PC-9 (cell line): Measurements from ENCODE around the gene GJA8. TPM values are rescaled to one million over a fixed set of nuclear protein-coding genes. Genes with fewer than 3 reads are reported as not detected.
"Not testable (repeated sequence)": the region's sequence is repeated elsewhere in the genome, so short reads cannot be mapped to it uniquely, and the experiment has no call there.

Experiments used
- BruUV-seq: library from RNA; stranded (reverse); fragments of 400-500 nt; replicated peaks from 2 replicates; lab custom pipeline; 2021; lab: Mats Ljungman, UMichigan
- CTCF ChIA-PET: fragments of 300-600 bp; sonication (Branson Sonifier 250); formaldehyde crosslinking; loops from one replicate; lab custom pipeline; 2022; ENCODE audit warnings: antibody characterized with exemption; lab: Charles Lee
- POLR2A ChIA-PET: fragments of 300-600 bp; sonication (Branson Sonifier 250); formaldehyde crosslinking; loops from one replicate; lab custom pipeline; 2022; ENCODE audit warnings: antibody characterized with exemption; ENCODE audit not compliant: unreplicated experiment; lab: Charles Lee
- DNase-seq, 2 experiments: peaks; one replicate each; pipeline versions ENCODE4 v3.0.0 to v3.0.0-alpha.2; 2015 to 2022; ENCODE audit warnings: mixed read lengths in 1 of 2
- H2AFZ ChIP-seq: fragments of 200-600 bp; sonication (generic); 2 replicates; pipeline ENCODE4 v1.8.1; 2017; ENCODE audit warnings: antibody characterized with exemption
- H3F3A ChIP-seq: fragments of 200-600 bp; sonication (generic); 2 replicates; pipeline ENCODE4 v1.8.1; 2017; ENCODE audit warnings: antibody characterized with exemption, mild to moderate bottlenecking, low read depth; ENCODE audit not compliant: insufficient read depth
- H3K27ac ChIP-seq: fragments of 200-600 bp; sonication (generic); 2 replicates; pipeline ENCODE4 v1.6.1; 2016; ENCODE audit warnings: mixed run types
- H3K27me3 ChIP-seq: fragments of 200-600 bp; sonication (generic); 2 replicates; pipeline ENCODE4 v1.6.1; 2016; ENCODE audit warnings: low read depth, mixed run types; ENCODE audit not compliant: insufficient read depth
- H3K36me3 ChIP-seq: fragments of 200-600 bp; sonication (generic); 2 replicates; pipeline ENCODE4 v1.6.1; 2016; ENCODE audit warnings: low read depth, mixed run types
- H3K4me1 ChIP-seq: fragments of 200-600 bp; sonication (generic); replicated peaks from 2 replicates; pipeline ENCODE4 v1.6.1; 2016; ENCODE audit warnings: mixed run types; ENCODE audit not compliant: insufficient read depth
- H3K4me2 ChIP-seq: fragments of 200-600 bp; sonication (generic); 2 replicates; pipeline ENCODE4 v1.6.1; 2017; ENCODE audit warnings: mixed run types
- H3K4me3 ChIP-seq: fragments of 200-600 bp; sonication (generic); 2 replicates; pipeline ENCODE4 v1.6.1; 2016; ENCODE audit warnings: mixed run types
- H3K79me2 ChIP-seq: fragments of 200-600 bp; sonication (generic); 2 replicates; pipeline ENCODE4 v1.6.1; 2017; ENCODE audit warnings: low read depth, mixed run types
- H3K9me2 ChIP-seq: fragments of 200-600 bp; sonication (generic); 2 replicates; pipeline ENCODE4 v1.8.1; 2017; ENCODE audit warnings: mild to moderate bottlenecking; ENCODE audit not compliant: insufficient read depth
- H3K9me3 ChIP-seq: fragments of 200-600 bp; sonication (generic); 2 replicates; pipeline ENCODE4 v1.8.1; 2016; ENCODE audit warnings: low read depth; ENCODE audit not compliant: insufficient read depth
- H4K20me1 ChIP-seq: fragments of 200-600 bp; sonication (generic); 2 replicates; pipeline ENCODE4 v1.8.1; 2017; ENCODE audit not compliant: insufficient read depth
- CTCF ChIP-seq: fragments of 200-600 bp; sonication (generic); conservative IDR thresholded peaks from 2 replicates; pipeline ENCODE4 v1.6.1; 2017; ENCODE audit warnings: mixed run types, antibody characterized with exemption, mild to moderate bottlenecking, moderate library complexity
- EZH2 ChIP-seq: fragments of 200-600 bp; sonication (generic); IDR thresholded peaks from 2 replicates; pipeline ENCODE4 v1.8.0; 2017; ENCODE audit warnings: antibody characterized with exemption, low read depth
- intact Hi-C: fragments of 100-400 bp; cut with micrococcal nuclease; formaldehyde crosslinking; loops from one replicate; pipeline ENCODE4 v1.10.0; 2022; ENCODE audit not compliant: unreplicated experiment
- total RNA-seq: library from RNA; stranded (reverse); gene quantifications from 2 replicates; pipeline ENCODE4 v1.2.3, GENCODE V29; 2021

GJA8 gene
- total RNA-seq, 1 experiment from 2014 or later, result not detected

GRCh38 chr1:147913362-147913942, 10.9 kb downstream of the GJA8 start:
- Histone ChIP-seq H3K79me2 (no peaks in the 10 kb centered on the region), H3K9me2 (no peaks in the 10 kb centered on the region), H3F3A (no peaks in the 10 kb centered on the region), H4K20me1 (no peaks in the 10 kb centered on the region), H3K27ac (no peak overlapping the region), H3K4me1 (no peaks in the 10 kb centered on the region), H3K27me3 (no peaks in the 10 kb centered on the region), H2AFZ (no peak overlapping the region), H3K4me2 (no peak overlapping the region), H3K4me3 (no peak overlapping the region), H3K9me3 (no peaks in the 10 kb centered on the region), H3K36me3 (no peaks in the 10 kb centered on the region)
- ChIA-PET POLR2A (no interaction called here), CTCF (no interaction called here)
- intact Hi-C loops, result no loop called here
- no peak for TF ChIP-seq CTCF
- no peak for TF ChIP-seq EZH2
- DNase-seq, result no peak
- BruUV-seq, result no TSS peak

GRCh38 chr1:147919896-147920295, 17.3 kb downstream of the GJA8 start:
- Histone ChIP-seq H3K27ac (no peak overlapping the region), H3F3A (no peaks in the 10 kb centered on the region), H3K9me2 (no peaks in the 10 kb centered on the region), H2AFZ (no peak overlapping the region), H3K36me3 (no peaks in the 10 kb centered on the region), H3K27me3 (no peaks in the 10 kb centered on the region), H3K4me1 (no peaks in the 10 kb centered on the region), H3K9me3 (no peaks in the 10 kb centered on the region), H3K4me2 (no peak overlapping the region), H4K20me1 (no peaks in the 10 kb centered on the region), H3K4me3 (no peak overlapping the region), H3K79me2 (no peaks in the 10 kb centered on the region)
- DNase-seq, result no peak
- ChIA-PET CTCF (no interaction called here), POLR2A (no interaction called here)
- intact Hi-C loops, result no loop called here
- no TSS peak for BruUV-seq
- TF ChIP-seq EZH2 (no peak), CTCF (no peak)

GRCh38 chr1:147924813-147925212, 22.2 kb downstream of the GJA8 start:
- Histone ChIP-seq H2AFZ (no peak overlapping the region), H3K9me2 (no peaks in the 10 kb centered on the region), H3K4me3 (no peak overlapping the region), H3K27me3 (no peaks in the 10 kb centered on the region), H3K79me2 (peaks cover 6% of the 10 kb centered on the region), H3K36me3 (no peaks in the 10 kb centered on the region), H3K4me2 (no peak overlapping the region), H3K4me1 (peaks cover 5% of the 10 kb centered on the region), H4K20me1 (0 out of 2 replicates have a peak, but pooled peaks cover 6% of the 10 kb centered on the region), H3K27ac (no peak overlapping the region), H3K9me3 (no peaks in the 10 kb centered on the region), H3F3A (no peaks in the 10 kb centered on the region)
- no peak for DNase-seq
- BruUV-seq, result no TSS peak
- intact Hi-C loops, result no loop called here
- POLR2A ChIA-PET, result no interaction called here
- CTCF ChIA-PET, result no interaction called here
- no peak for TF ChIP-seq CTCF
- no peak for TF ChIP-seq EZH2

GRCh38 chr1:147927215-147927614, 24.6 kb downstream of the GJA8 start:
- intact Hi-C loops, H3F3A ChIP-seq, DNase-seq, H3K4me2 ChIP-seq, POLR2A ChIA-PET, H3K27ac ChIP-seq, H3K36me3 ChIP-seq, CTCF ChIA-PET, H3K9me2 ChIP-seq, BruUV-seq, H4K20me1 ChIP-seq, H3K4me3 ChIP-seq, H3K27me3 ChIP-seq, H3K9me3 ChIP-seq, H3K4me1 ChIP-seq, H2AFZ ChIP-seq: not testable (repeated sequence)
- H3K79me2 ChIP-seq, result peaks cover 16% of the 10 kb centered on the region

- intact Hi-C loops, CTCF ChIA-PET, BruUV-seq: not testable (repeated sequence)
Measured at GRCh38 chr1:147927689-147928088, 25.1 kb downstream of the GJA8 start.

More at GRCh38 chr1:147927689-147928088, 25.1 kb downstream of the GJA8 start:
- H4K20me1 ChIP-seq, H3K4me3 ChIP-seq, H2AFZ ChIP-seq, H3K9me3 ChIP-seq, H3F3A ChIP-seq, H3K4me2 ChIP-seq, DNase-seq, POLR2A ChIA-PET, H3K36me3 ChIP-seq, H3K9me2 ChIP-seq, H3K27ac ChIP-seq, H3K4me1 ChIP-seq, H3K27me3 ChIP-seq: not testable (repeated sequence)
- H3K79me2 ChIP-seq, result peaks cover 16% of the 10 kb centered on the region
